HG03103 (cell line): ENCODE measurements around the gene UBE2B.

Source experiments
- ATAC-seq: cut with Tn5 transposase; IDR thresholded peaks from one replicate; pipeline ENCODE4 v1.9.1; 2021; ENCODE audit warnings: low read depth; ENCODE audit not compliant: unreplicated experiment

UBE2B gene

GRCh38 chr5:134436523-134437339, 65.4 kb downstream of the UBE2B start:
- peak; percentile 77 for ATAC-seq

- no peak for ATAC-seq
These were observed 66.0 kb downstream of the UBE2B start for GRCh38 chr5:134437340-134437846.

- no peak for ATAC-seq
These were observed 66.6 kb downstream of the UBE2B start for GRCh38 chr5:134437847-134438581.

- no peak for ATAC-seq
These were observed 67.4 kb downstream of the UBE2B start for GRCh38 chr5:134438721-134439123.

- no peak for ATAC-seq
These were observed 67.9 kb downstream of the UBE2B start for GRCh38 chr5:134439210-134439654.

- ATAC-seq: no peak
These were observed 68.9 kb downstream of the UBE2B start for GRCh38 chr5:134440201-134440755.
